HUES64 (cell line): ENCODE measurements around the gene ZNF3.

Source experiments
- H3K27ac ChIP-seq: 2 replicates; pipeline ENCODE4 v1.7.0; 2013; ENCODE audit warnings: low read depth, low read length, inconsistent platforms
- H3K27me3 ChIP-seq: 2 replicates; pipeline ENCODE4 v1.6.1; 2013; ENCODE audit warnings: mild to moderate bottlenecking, low read length; ENCODE audit not compliant: insufficient read depth
- H3K36me3 ChIP-seq: 2 replicates; pipeline ENCODE4 v1.6.1; 2013; ENCODE audit warnings: mild to moderate bottlenecking, low read length; ENCODE audit not compliant: insufficient read depth
- H3K4me1 ChIP-seq: 2 replicates; pipeline ENCODE4 v1.6.1; 2013; ENCODE audit warnings: mild to moderate bottlenecking, low read length, moderate library complexity; ENCODE audit not compliant: insufficient read depth
- H3K4me3 ChIP-seq: 2 replicates; pipeline ENCODE4 v1.5.1; 2013; ENCODE audit warnings: mild to moderate bottlenecking, low read length, moderate library complexity
- H3K9ac ChIP-seq: 2 replicates; pipeline ENCODE4 v1.6.1; 2013; ENCODE audit warnings: mild to moderate bottlenecking, low read depth, low read length
- H3K9me3 ChIP-seq: 2 replicates; pipeline ENCODE4 v1.6.1; 2013; ENCODE audit warnings: low read depth, low read length; ENCODE audit not compliant: insufficient read depth
- WGBS: fragments of 150-250, 120-280 bp; methylation state at CpG from one replicate; pipeline ENCODE4 v1.1.7; 2013; ENCODE audit warnings: missing lambda C conversion rate; 5-methylcytosine and 5-hydroxymethylcytosine counted together

Gene ZNF3

DNA sequence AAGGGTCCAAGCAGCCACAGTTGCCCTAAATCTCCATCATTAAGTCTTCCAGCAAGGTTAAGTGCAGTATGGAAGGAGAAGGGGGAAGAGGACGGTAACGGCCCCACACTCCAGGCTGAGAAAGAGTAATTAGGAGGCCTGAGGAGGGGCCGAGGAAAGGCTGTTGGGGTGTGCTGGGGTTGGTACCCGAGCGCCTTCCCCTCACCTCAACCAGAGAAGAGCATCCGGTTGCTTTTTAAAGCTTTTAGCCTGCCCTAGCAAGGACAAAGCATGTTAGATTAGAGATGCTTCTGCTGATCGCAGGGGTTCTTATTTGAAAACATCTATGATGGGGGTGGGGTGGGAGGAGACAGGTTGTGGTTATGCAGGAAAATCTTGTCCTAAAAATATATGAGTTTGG lies 40.9 kb downstream of the ZNF3 start:
- no peaks in the 10 kb centered on the region for H3K4me1 ChIP-seq
- H3K27me3 ChIP-seq, result no peaks in the 10 kb centered on the region
- no peaks in the 10 kb centered on the region for H3K9me3 ChIP-seq
- WGBS, result 91% methylated on average over 7 of the region's 7 CpGs
- no peak overlapping the region for H3K9ac ChIP-seq
- H3K36me3 ChIP-seq, result peaks cover 25% of the 10 kb centered on the region
- H3K4me3 ChIP-seq, result no peak overlapping the region
- H3K27ac ChIP-seq, result no peak overlapping the region

DNA sequence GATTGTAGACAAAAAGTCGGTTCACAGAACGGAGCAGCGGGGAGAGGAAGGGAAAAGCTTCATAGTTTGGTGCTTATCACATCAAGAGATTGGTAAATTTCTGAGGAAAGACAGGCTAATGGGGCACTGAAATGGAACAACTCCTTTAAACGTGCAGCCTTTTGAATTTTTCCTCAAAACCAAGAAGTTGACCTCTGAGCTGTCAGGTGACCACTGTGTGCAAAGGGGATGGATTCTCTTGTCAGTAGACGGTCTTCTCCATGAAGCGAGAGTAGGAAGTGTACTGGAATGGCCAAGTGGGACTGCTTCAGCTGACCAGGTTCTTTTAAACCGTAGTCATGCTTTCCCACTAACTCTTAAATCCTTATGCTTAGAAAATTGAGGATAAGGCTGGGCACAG lies 43.2 kb downstream of the ZNF3 start:
- peaks cover 48% of the 10 kb centered on the region for H3K36me3 ChIP-seq
- 96% methylated on average over 7 of the region's 7 CpGs for WGBS

DNA sequence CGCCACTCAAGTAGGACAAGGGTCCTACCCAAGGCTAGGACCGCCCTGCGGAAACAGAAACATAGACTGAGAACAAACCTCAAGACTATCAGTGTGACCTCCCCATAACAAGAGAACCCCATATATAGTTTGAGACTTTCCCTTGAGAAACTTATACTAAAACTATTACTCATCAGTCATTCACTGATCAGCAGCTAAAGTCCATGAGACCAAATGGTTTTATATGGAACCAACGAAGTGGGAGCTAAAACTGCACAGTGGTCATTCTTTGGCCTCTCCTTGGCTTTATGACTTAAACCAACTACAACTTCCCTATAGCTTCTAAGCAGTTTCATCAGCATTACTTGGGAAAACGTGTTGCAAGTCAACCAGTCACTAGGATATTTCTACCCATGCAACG lies 45.6 kb downstream of the ZNF3 start:
- no peaks in the 10 kb centered on the region for H3K9me3 ChIP-seq
- H3K4me1 ChIP-seq, result no peaks in the 10 kb centered on the region
- WGBS, result 76% methylated on average over 5 of the region's 6 CpGs
- no peaks in the 10 kb centered on the region for H3K27me3 ChIP-seq
- no peak overlapping the region for H3K27ac ChIP-seq
- no peak overlapping the region for H3K9ac ChIP-seq
- H3K4me3 ChIP-seq, result no peak overlapping the region
- H3K36me3 ChIP-seq, result peaks cover 67% of the 10 kb centered on the region

More for the DNA sequence above, 43.2 kb downstream of the ZNF3 start:
- Histone ChIP-seq H3K9me3 (no peaks in the 10 kb centered on the region), H3K4me1 (no peaks in the 10 kb centered on the region), H3K27ac (no peak overlapping the region), H3K27me3 (no peaks in the 10 kb centered on the region), H3K9ac (no peak overlapping the region), H3K4me3 (no peak overlapping the region)

DNA sequence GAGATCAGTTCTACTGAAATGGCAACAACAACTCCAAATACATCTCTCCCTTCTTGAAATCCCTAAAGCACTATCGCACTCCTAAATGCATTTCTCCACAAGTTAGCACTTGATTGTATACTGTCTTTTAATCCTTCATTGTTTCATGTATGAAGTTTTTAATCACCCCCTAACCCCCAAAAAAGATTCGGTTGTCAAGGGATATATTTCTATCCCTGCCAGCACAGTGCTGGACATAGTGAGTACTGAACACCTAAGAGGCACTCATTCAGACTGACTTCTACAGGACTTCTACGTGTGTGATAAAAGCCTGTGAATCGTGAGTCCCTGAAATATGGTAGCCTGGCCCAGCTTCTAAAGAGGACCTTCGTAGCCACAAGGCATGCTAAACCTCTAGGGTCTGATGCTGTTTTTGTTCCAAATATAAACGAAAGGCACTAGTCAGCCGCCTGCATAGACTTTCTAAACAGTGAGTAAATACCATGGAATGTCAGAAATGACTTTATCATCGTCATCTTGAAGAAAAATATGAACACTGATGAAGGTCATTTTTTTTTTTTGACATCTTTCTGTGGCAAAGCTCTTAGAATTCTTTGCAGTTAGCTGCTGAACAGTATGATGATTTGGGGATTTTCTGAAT lies 46.5 kb downstream of the ZNF3 start:
- peaks cover 76% of the 10 kb centered on the region for H3K36me3 ChIP-seq
- no peak overlapping the region for H3K27ac ChIP-seq
- WGBS, result 92% methylated on average over 8 of the region's 8 CpGs
- H3K4me3 ChIP-seq, result no peak overlapping the region
- H3K4me1 ChIP-seq, result no peaks in the 10 kb centered on the region
- H3K9ac ChIP-seq, result no peak overlapping the region
- no peaks in the 10 kb centered on the region for H3K27me3 ChIP-seq
- H3K9me3 ChIP-seq, result no peaks in the 10 kb centered on the region

DNA sequence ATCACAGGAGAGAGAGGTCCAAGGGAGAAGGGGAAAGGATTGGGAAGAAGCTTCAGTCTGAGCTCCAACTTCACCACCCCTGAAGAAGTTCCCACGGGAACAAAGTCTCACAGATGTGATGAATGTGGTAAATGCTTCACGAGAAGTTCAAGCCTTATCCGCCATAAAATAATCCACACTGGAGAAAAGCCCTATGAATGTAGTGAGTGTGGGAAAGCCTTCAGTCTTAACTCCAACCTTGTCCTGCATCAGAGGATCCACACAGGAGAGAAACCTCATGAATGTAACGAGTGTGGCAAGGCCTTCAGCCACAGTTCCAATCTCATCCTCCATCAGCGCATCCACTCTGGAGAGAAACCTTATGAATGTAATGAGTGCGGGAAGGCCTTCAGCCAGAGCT lies 48.0 kb downstream of the ZNF3 start:
- Histone ChIP-seq H3K9me3 (no peaks in the 10 kb centered on the region), H3K9ac (no peak overlapping the region), H3K36me3 (peaks cover 83% of the 10 kb centered on the region), H3K27me3 (no peaks in the 10 kb centered on the region), H3K27ac (no peak overlapping the region), H3K4me3 (no peak overlapping the region), H3K4me1 (no peaks in the 10 kb centered on the region)
- WGBS, result 100% methylated on average over 2 of the region's 6 CpGs

DNA sequence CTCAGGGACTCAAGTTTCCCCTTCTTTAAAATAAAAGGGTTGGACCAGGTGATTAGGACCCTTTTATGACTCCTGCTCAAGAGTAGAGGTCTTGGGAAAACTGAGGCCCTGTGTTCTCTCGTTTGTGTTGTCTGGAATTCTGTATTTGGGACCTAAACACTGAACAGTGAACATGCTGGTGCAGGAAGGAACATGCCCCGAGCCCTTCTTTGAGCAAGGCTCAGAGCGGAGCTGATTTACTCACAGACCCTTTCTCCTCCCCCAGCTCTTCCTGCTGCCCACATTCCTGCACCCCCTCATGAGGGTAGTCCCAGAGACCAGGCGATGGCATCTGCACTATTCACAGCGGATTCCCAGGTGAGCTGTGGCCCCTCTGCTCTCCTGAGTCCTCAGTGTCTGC lies 51.9 kb downstream of the ZNF3 start:
- WGBS, result 93% methylated on average over 5 of the region's 5 CpGs
- Histone ChIP-seq H3K9ac (no peak overlapping the region), H3K9me3 (no peaks in the 10 kb centered on the region), H3K4me1 (no peaks in the 10 kb centered on the region), H3K27ac (no peak overlapping the region), H3K4me3 (no peak overlapping the region), H3K27me3 (no peaks in the 10 kb centered on the region), H3K36me3 (peaks cover 83% of the 10 kb centered on the region)

DNA sequence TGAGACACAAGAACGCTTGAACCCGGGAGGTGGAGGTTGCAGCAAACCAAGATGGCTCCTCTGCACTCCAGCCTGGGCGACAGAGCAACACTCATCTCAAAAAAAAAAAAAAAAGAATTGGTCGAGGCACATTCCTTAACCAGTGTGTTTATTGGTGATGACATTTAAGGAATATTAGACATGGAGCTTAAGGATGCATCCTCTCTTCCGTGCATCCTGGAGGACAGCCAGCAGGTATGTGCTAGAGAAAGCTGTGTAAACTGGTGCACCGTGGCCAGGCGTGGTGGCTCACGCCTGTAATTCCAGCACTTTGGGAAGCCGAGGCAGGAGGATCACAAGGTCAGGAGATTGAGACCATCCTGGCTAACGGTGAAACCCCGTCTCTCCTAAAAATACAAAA lies 54.3 kb downstream of the ZNF3 start:
- Histone ChIP-seq H3K9me3 (no peaks in the 10 kb centered on the region), H3K4me1 (no peaks in the 10 kb centered on the region), H3K27ac (no peak overlapping the region), H3K27me3 (no peaks in the 10 kb centered on the region), H3K4me3 (no peak overlapping the region), H3K9ac (no peak overlapping the region), H3K36me3 (peaks cover 84% of the 10 kb centered on the region)
- WGBS, result 96% methylated on average over 11 of the region's 11 CpGs

DNA sequence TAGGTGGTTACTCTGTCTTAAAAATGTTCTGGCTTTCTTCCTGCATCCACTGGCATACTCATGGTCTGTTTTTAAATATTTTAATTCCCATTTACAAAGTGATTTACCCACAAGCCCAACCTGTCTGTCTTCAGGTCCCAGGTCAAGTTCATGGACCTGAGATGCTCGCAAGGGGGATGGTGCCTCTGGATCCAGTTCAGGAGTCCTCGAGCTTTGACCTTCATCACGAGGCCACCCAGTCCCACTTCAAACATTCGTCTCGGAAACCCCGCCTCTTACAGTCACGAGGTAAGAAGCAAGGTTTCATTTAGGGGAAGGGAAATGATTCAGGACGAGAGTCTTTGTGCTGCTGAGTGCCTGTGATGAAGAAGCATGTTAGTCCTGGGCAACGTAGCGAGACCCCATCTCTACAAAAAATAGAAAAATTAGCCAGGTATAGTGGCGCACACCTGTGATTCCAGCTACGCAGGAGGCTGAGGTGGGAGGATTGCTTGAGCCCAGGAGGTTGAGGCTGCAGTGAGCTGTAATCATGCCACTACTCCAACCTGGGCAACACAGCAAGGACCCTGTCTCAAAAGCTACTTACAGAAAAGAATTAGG lies 57.4 kb downstream of the ZNF3 start:
- no peak overlapping the region for H3K4me3 ChIP-seq
- no peak overlapping the region for H3K27ac ChIP-seq
- no peak overlapping the region for H3K9ac ChIP-seq
- 96% methylated on average over 12 of the region's 12 CpGs for WGBS
- no peaks in the 10 kb centered on the region for H3K4me1 ChIP-seq
- H3K36me3 ChIP-seq, result peaks cover 61% of the 10 kb centered on the region
- H3K9me3 ChIP-seq, result no peaks in the 10 kb centered on the region
- H3K27me3 ChIP-seq, result no peaks in the 10 kb centered on the region

DNA sequence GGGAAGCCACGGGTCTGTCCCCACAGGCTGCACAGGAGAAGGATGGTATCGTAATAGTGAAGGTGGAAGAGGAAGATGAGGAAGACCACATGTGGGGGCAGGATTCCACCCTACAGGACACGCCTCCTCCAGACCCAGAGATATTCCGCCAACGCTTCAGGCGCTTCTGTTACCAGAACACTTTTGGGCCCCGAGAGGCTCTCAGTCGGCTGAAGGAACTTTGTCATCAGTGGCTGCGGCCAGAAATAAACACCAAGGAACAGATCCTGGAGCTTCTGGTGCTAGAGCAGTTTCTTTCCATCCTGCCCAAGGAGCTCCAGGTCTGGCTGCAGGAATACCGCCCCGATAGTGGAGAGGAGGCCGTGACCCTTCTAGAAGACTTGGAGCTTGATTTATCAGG lies 58.0 kb downstream of the ZNF3 start:
- no peaks in the 10 kb centered on the region for H3K27me3 ChIP-seq
- no peaks in the 10 kb centered on the region for H3K4me1 ChIP-seq
- no peak overlapping the region for H3K4me3 ChIP-seq
- 97% methylated on average over 12 of the region's 12 CpGs for WGBS
- peaks cover 63% of the 10 kb centered on the region for H3K36me3 ChIP-seq
- no peaks in the 10 kb centered on the region for H3K9me3 ChIP-seq
- no peak overlapping the region for H3K27ac ChIP-seq
- no peak overlapping the region for H3K9ac ChIP-seq

DNA sequence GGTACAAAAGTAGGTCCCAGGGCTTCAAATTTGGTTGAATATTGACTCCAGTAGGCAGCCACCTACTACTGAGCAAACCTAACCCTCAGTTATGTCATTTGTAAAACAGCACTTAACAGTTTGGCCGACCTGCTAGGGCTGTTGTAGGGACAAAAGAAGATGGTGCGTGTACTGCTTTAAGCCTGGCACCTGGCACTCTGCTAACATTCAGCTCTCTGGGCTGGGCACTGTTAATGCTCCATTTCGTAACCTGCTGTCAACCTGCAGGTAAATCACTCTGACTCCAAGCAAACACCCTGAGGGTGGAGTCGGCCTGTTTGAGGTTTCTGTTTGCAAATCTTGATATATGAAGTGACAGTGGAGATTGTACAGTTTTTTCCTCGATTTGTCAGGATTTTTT lies 58.9 kb downstream of the ZNF3 start:
- H3K4me1 ChIP-seq, result no peaks in the 10 kb centered on the region
- no peak overlapping the region for H3K4me3 ChIP-seq
- H3K27me3 ChIP-seq, result no peaks in the 10 kb centered on the region
- no peaks in the 10 kb centered on the region for H3K9me3 ChIP-seq
- H3K36me3 ChIP-seq, result peaks cover 61% of the 10 kb centered on the region
- no peak overlapping the region for H3K9ac ChIP-seq
- no peak overlapping the region for H3K27ac ChIP-seq
- 78% methylated on average over 5 of the region's 5 CpGs for WGBS

DNA sequence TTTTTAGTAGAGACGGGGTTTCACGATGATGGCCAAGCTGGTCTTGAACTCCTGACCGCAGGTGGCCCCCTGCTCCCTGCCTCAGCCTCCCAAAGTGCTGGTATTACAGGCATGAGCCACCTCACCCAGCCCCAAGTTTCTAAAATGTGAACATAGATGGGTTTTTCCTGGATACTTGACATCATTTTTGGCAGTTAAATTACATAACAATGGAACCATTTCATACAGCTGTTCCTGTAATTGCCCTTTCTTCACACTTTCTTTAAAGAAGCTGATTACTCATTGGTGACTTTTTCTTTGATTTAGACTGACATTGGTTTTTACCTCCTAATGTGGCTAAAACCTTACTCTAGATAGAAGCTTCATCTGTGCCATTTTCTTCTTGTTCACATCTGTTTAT lies 60.2 kb downstream of the ZNF3 start:
- H3K9ac ChIP-seq, result no peak overlapping the region
- H3K4me1 ChIP-seq, result peaks cover 7% of the 10 kb centered on the region; the same call in 1 of the 2 replicates
- H3K36me3 ChIP-seq, result peaks cover 50% of the 10 kb centered on the region
- no peak overlapping the region for H3K27ac ChIP-seq
- WGBS, result 77% methylated on average over 3 of the region's 3 CpGs
- no peaks in the 10 kb centered on the region for H3K9me3 ChIP-seq
- H3K4me3 ChIP-seq, result no peak overlapping the region
- H3K27me3 ChIP-seq, result no peaks in the 10 kb centered on the region
